ENCODE results near the gene FOXD3.
"Not testable (repeated sequence)": the region's sequence is repeated elsewhere in the genome, so short reads cannot be mapped to it uniquely, and the experiment has no call there.

Gene FOXD3

DNA sequence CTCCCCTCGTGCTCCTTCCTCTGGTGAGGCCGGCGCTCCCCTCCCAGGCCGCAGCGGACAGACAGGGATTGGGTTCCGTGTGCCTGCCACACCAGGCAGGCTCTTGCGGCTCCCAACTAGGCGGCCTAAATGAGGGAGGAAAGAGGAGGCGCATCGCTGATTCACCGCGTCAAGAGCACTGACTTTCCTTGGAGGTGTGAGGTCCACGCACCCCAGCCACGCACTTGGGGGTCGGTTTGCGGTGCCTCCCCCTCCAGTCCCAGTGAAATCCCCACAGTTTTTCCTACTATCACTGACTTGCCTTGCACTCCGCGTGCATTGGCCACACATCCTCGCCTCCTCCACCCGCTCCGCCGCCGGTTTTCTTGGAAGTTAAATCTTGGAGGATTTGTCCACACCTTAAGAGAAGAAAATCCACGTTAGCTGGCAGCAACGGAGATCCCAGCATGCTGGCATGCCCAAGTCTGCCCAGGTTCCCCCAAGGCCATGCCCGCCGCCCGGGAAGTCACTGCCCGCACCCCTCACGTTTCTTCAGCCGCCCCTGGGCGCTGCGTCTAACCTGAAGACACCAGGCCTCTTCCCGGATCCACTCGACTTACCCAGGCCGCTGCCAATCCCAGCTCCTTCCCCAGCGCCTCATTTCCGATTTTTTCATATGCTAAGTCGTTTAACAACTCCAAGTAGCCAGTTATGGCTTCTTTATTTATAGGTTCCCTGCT is 1.1 kb upstream of the FOXD3 start:
- DNase-seq: no peak

DNA sequence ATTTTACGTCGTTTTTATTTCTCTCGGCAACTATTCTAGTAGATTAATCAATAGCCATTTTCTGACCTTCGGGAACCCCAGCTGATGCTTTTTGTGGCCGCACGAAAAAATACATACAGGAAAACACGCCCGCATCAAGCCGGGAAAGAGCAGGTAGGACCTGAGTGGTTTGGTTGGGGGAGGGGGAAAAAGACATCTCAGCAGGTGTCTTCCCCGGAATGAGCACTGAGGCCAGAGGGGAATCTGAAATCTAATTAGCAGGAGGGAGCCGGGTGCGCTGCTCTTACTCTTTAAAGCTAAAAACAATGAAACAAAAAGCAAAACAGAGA is 618 bp upstream of the FOXD3 start:
- DNase-seq: no peak

GRCh38 chr1:63322944-63323864 is 837 bp downstream of the FOXD3 start:
- peak; percentile 29 for DNase-seq

GRCh38 chr1:63323865-63324778 is 1.8 kb downstream of the FOXD3 start:
- DNase-seq: no peak

DNA sequence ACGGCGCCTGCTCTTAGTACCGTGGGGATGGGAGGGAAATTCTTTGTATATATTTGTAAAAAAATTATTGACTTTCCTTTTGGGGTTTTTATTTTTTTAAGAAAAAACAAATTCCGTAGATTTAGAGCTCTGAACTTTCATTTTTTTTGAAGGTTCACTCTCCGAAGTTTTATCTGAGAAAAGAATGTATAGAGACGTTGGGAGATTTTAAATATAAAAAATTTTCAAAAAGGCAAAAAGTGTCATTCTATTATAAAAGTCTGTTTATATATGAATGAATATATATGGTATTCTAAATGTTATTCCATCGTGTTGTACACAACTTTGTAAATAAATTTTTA is 2.4 kb downstream of the FOXD3 start:
- no peak for DNase-seq

DNA sequence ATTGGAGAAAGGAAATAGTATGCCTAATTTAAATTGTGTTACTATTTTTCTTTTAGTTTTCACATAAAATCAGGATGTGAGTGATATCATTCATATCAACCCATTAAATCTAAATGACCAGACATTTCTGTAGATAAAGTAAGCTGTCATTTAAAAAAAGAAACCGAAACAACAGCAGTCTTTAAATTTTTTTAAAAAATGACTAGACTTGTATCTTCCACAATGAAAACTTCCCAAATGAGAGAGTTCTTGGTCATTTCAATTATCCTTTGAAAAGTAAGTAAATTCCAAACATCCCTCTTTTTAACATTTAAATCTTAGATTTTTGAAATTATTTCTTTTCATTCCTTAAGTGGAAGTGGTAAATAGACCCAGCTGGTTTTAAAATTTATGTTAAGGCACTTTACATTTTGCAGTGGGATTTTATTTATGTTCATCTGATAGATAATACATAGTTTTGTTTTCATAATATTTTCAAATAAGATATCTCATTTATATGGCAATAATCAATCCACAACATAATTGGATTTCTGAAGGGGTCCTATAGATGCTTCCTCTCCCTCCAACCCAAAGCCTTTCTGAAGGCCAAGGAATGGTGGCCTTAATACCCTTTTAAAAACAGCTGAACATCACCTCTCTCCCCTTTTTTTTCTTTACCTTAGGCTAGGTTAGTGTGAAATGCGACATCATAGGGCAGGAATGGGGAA is 3.1 kb downstream of the FOXD3 start:
- DNase-seq: no peak

- DNase-seq: no peak
Measured at GRCh38 chr1:63326106-63326472, 3.7 kb downstream of the FOXD3 start.

DNA sequence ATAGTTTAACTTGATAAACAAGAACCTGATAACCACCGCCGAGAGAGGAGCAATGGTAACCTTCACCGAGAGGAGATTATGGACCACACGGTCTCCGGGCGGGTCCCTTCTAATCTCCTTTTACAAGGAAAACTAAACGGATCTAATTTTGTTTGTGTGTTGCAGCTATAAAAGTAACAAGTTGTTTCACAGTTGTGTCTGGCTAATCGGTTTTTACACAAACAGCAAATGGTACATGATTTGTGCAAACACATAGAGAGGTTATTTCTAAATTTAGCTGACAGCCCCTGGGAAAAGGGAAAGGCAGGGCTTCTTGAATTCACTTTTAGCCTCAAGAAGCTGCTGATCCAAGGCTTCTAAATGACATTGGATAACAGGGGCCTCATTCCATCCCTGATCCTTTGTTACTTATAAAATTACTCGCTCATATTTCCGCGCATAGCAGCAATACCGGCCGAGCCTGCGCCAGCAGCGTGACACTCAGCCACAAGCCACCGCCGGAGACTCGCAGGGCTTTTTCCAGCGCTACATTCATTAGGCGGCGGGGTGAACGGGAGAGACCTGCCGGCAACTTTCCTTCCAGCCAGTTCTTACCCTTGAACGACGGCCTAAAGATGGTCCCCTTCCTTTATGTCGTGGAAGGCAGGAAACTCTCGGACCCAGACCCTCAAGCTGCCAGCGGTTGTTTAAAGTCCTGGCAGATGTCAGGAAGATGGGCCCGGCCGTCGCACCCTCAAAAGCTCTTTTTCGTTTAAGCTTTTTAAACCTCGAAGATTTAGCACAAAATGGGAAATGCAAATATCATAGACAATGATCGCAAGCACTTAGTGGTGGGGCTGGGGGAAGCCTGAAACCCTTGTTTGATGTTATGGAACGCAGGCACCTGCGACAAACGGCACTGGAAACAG is 4.4 kb downstream of the FOXD3 start:
- no peak for DNase-seq

GRCh38 chr1:63327417-63328054 is 5.2 kb downstream of the FOXD3 start:
- DNase-seq: no peak

- DNase-seq: no peak
Measured at GRCh38 chr1:63328122-63328521, 5.8 kb downstream of the FOXD3 start.

DNA sequence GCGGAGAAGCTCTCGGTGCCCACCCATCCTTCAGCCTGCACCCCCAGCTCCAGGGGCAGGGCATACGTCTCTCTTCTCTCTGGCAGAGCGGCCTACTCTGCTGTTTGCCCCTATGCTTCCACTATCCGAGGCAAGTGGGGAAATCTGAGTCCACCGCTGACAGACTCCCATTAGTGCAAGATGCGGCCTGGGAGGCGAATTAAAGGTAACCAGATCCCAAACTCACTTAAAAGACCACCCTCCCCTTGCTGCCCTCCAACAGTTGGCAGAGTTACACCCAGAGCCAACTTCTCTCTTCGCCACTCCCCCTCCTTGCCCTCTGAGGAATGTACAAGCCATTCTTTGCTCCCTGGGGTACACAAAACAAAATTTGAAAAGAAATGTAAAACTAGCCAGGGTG is 6.4 kb downstream of the FOXD3 start:
- DNase-seq: no peak

DNA sequence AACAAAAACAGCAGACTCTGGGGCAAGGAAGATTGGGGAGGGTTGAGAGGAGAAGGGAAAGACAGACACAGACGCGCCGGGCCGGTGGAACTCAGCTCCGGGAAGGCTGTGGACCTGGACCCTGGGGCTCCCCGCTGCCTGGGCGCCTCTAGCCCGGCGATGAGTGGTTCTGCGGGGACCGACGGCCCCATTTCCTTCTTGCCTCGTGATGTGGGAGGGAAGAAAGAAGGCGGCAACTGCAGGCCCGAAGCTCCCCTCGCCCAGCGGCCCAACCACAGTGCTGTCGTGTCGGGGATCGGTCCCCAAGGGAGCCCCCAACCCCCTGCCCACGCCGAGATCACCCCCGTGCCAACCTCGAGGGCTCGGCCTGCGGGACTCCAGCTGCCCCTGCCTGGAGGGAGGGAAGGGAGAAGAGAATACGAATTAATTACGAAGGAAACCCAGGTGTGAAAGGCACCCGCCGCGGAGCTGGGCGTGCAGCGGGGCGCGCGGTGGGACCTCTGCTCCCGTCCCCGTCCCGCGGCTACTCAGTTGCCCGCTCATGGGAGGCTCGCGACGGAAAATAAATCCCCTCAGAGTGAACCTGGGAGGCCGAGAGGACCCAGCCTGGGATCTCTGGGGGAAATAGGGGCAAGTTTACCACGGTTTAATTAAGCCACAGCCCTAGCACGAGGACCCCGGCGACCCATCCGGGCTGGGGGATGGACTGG is 7.4 kb downstream of the FOXD3 start:
- DNase-seq: no peak

DNA sequence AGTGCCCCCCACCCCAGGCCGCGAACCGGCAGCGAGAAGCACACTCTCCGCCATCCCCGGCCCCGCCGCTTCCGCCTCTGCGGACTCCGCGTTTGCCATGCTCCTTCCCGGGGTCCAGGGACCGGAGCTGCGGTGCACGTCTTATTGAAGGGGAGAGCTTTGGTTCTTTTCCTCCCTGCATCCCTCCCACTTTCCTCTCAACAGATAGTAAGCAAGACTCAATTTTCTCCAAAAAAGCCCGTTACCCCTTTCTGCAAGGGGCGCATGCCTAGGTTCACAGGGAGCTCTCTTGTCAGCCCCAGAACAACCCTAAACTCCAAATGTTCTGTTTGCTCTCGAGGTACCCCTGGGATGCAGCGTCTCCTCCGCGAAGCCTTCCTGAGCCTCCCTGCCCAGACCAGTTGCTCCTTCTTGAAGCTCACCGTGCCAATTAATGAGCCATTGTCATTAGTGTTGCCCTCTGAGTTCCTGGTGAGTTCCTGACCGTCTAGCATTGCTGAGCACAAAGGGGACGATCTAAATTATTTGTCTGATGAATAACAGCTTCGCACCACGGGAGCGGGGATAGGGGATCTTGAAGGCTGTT is 8.1 kb downstream of the FOXD3 start:
- no peak for DNase-seq

DNA sequence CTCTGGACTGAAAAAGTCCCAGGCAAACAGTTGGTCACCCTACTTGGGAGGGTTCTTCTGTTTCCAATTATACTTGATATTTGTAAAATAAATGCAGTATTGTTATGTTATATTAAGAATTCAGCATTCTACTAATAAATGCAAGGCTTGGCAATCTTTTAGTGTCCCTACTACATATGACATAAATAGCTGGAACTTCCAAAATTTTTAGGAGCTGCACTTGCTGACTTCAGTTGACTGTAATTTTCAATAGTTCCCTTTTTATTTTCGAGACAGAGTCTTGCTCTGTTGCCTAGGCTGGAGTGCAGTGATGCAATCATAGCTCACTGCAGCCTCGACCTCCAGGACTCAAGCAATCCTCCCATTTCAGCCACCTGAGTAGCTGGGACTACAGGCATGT is 20.0 kb downstream of the FOXD3 start:
- no peak for DNase-seq

GRCh38 chr1:63343922-63344321 is 21.6 kb downstream of the FOXD3 start:
- DNase-seq: no peak

GRCh38 chr1:63350320-63350719 is 28.0 kb downstream of the FOXD3 start:
- no peak for DNase-seq

- no peak for DNase-seq
Measured at GRCh38 chr1:63352736-63353135, 30.4 kb downstream of the FOXD3 start.

- DNase-seq: not testable (repeated sequence)
Measured at GRCh38 chr1:63356234-63356633, 33.9 kb downstream of the FOXD3 start.

DNA sequence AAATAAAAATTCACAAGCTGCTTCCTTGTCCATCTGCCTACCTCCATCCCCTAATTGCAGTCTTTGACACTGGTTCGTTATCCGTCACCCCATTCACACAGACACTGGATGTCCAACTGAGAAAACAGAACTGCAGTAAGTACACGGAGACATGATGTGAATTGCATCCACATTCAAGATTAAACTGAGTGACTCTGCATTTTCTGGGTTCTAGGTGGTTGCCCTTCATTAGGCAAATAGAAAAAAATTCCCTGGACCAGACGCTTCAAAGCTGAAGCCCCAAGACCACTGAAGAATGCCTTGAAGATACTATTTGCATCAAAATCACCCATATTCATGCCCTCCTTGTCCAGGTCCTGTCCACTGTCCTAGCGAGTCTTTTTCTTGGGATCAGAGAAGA is 37.2 kb downstream of the FOXD3 start:
- no peak for DNase-seq

DNA sequence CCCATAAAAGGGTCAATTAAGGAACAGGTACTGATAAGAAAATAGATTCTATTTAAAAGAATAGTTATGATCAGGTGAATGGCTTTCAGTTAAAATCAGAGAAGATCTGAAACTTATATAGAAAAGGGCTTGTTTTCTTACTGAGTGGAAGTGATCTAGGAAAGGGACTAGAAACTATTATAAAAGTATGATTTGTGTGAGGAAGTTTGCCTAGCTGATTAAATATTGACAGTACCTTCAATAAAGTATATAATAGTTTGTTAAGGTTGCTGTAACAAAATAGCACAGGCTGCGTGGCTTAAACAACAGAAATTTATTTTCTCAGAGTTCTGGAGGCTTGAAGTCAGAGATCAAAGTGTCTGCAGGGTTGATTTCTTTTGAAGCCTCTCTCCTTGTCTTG is 39.7 kb downstream of the FOXD3 start:
- no peak for DNase-seq
